GM19328 (cell line): ENCODE measurements around the gene ABCB8.

ENCODE experiments used
- ATAC-seq: cut with Tn5 transposase; IDR thresholded peaks from one replicate; pipeline ENCODE4 v1.9.1; 2021; ENCODE audit warnings: mild to moderate bottlenecking, moderate library complexity; ENCODE audit not compliant: unreplicated experiment

The ABCB8 gene

DNA sequence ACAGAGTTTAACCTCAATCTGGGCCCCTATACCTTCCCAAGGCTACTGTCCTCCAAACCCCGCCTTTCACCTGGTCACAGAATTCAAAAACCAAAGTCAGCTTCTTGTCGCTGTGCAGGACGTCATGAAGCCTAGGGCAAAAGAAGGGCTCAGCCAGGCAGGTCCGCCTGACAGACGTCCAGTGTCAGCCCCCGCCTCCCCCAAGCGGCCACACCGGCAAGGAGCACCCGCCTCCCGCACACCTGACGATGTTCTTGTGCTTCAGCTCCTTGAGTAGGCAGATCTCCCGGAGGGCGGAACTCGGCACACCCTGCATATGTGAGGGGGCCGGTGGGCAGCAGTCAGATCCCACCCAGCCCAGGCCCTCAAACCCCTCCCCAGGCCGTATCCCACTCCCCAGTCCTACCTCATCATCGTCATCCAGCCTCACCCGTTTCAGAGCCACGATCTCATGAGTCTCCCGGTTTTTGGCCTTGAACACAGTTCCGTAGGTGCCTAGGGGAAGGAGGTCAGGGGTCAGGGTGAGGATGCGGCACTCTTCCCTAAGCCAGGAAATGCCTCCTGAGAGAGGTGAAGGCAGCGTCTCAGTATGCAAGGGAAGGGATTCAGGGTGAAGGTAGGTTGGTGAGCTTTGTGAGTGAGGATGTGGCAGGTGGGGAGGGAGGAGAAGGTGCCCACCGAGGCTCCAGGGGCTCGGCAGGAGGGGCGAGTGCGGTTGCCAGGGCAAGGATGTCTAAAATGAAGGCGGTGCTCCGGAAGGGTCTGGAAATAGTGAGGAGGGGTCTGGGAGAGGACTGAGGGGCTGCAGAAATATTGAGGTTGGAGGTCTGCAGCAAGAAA lies 28.6 kb downstream of the ABCB8 start:
- no peak for ATAC-seq

GRCh38 chr7:151057506-151057988 lies 29.3 kb downstream of the ABCB8 start, which contains the start of gene CDK5:
Gene CDK5, minus strand, starts transcription at chr7:151057897. Its CDS starts 49 bp downstream, at chr7:151057848.
- peak; percentile 12 for ATAC-seq

- peak; percentile 89 for ATAC-seq
Measured at GRCh38 chr7:151057989-151058780, 29.9 kb downstream of the ABCB8 start.

- no peak for ATAC-seq
Measured at GRCh38 chr7:151058781-151059366, 30.6 kb downstream of the ABCB8 start.

- ATAC-seq, result no peak
Measured at GRCh38 chr7:151059367-151060112, 31.3 kb downstream of the ABCB8 start, which contains the start of gene SLC4A2. Gene SLC4A2, plus strand, starts transcription at chr7:151059589. Its CDS starts 2,399 bp downstream, at chr7:151061988.

- ATAC-seq, result no peak
Measured at GRCh38 chr7:151060113-151060415, 31.8 kb downstream of the ABCB8 start.

- no peak for ATAC-seq
Measured at GRCh38 chr7:151060416-151061212, 32.4 kb downstream of the ABCB8 start.

- no peak for ATAC-seq
Measured at GRCh38 chr7:151061213-151062110, 33.2 kb downstream of the ABCB8 start.

DNA sequence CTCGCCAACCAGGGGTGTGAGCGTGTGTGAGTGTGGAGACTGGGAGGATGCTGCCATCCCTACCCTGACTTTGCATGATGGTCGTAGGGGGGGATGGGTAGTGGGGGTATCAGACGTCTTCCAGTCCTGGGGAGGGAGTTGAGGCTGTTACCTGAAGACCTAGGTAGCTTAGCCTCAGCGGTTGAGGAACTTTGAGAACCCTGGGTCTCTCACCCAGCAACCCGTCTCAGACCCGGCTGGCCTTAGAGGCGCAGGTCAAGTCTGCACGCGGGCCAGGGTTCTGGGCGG lies 33.8 kb downstream of the ABCB8 start:
- no peak for ATAC-seq

GRCh38 chr7:151062399-151063211 lies 34.4 kb downstream of the ABCB8 start:
- no peak for ATAC-seq

- ATAC-seq, result no peak
Measured at GRCh38 chr7:151063212-151063561, 34.9 kb downstream of the ABCB8 start.

- no peak for ATAC-seq
Measured at GRCh38 chr7:151064454-151064853, 36.2 kb downstream of the ABCB8 start.

DNA sequence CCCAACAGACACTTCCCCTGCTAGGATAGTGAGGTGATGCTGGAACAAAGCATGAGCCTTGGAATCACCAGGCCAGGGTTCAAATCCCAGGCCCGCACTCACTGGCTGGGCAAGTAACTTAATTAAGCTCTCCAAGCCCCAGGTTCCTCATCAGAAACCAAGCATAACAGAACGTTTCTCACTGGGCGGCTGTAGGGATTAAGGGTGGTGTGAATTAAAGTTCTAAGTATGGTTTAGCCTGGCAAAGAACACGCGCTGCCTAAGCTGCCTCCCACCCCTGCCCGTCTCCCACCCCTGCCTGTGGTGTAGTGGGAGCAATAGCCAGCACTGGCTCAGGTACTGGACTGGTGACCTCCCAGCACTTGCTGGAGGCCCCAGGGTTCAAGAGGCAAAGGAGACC lies 36.7 kb downstream of the ABCB8 start:
- ATAC-seq, result no peak

- no peak for ATAC-seq
Measured at GRCh38 chr7:151065516-151065915, 37.3 kb downstream of the ABCB8 start.

DNA sequence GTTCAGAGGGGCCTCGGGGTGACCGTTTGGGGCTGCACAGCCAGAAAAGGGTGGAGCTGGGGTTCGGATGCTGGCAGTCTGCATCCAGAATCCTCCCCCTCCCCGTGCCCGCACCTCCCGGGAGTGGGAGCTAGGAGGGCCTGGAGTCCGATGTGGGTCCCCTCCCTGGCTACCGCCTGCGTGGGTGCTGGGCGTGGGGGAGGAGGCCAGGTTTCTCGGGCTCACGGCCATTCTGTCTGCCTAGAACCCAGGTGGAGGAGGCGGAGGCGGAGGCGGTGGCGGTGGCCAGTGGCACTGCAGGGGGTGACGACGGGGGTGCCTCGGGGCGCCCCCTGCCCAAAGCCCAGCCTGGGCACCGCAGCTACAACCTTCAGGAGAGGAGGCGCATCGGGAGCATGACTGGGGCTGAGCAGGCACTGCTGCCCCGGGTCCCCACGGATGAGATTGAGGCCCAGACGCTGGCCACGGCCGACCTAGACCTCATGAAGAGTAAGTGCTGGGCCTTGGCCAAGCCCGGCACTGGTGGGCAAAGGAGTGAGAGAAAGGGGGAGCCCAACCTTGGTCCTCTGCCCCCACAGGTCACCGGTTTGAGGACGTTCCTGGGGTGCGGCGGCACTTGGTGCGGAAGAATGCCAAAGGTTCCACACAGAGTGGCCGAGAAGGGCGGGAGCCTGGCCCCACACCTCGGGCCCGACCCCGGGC lies 38.2 kb downstream of the ABCB8 start:
- ATAC-seq, result no peak

- ATAC-seq, result no peak
Measured at GRCh38 chr7:151068069-151068773, 40.0 kb downstream of the ABCB8 start.
